ENCODE data around the gene DHFR. TPM values are rescaled to one million over a fixed set of nuclear protein-coding genes. Genes with fewer than 3 reads are reported as not detected.

DHFR gene
- total and polyA plus RNA-seq, 2 of the 8 experiments (the other 6 are each of a cell fraction or from before 2014, with no cell fraction given): 46.4 to 88.9 TPM

- Histone ChIP-seq H3K79me1 (ENCODE audit: low read depth, low read length) (no peaks in the 10 kb centered on the region), H3K9me3 (ENCODE audit: insufficient read depth in 2 of 2, low read depth in 1 of 2, low read length in 1 of 2) (no peaks in the 10 kb centered on the region), H2BK20ac (ENCODE audit: low read length) (no peak overlapping the region), H4K8ac (ENCODE audit: extremely low read depth, insufficient read depth, low read length) (no peak overlapping the region), H3K18ac (ENCODE audit: extremely low read depth, low read length) (no peak overlapping the region), H2BK120ac (replicated peaks; ENCODE audit: low read depth, low read length) (no peak overlapping the region), H3K27ac (ENCODE audit: low read depth, low read length) (no peak overlapping the region), H4K91ac (replicated peaks; ENCODE audit: insufficient read length, low read length) (no peak overlapping the region), H3K27me3 (replicated peaks in 1 of 4; ENCODE audit: control insufficient read depth in 3 of 4, extremely low read depth in 1 of 4, insufficient read depth in 3 of 4, low read length in 3 of 4) (no peaks in the 10 kb centered on the region), H3K4ac (replicated peaks; ENCODE audit: insufficient read length, low read depth, low read length) (no peak overlapping the region), H2AK5ac (ENCODE audit: low read depth, low read length) (no peak overlapping the region), H3K79me2 (ENCODE audit: control insufficient read depth in 1 of 2, insufficient read depth in 2 of 2, low read length in 2 of 2) (no peaks in the 10 kb centered on the region), H2BK12ac (ENCODE audit: low read depth, low read length) (no peak overlapping the region), H4K5ac (ENCODE audit: insufficient read length, low read depth, low read length) (no peak overlapping the region), H4K20me1 (replicated peaks in 1 of 2; ENCODE audit: control insufficient read depth in 1 of 2, insufficient read depth in 2 of 2, low read length in 2 of 2) (no peaks in the 10 kb centered on the region), H2AFZ (ENCODE audit: low read length) (no peak overlapping the region), H3K4me3 (ENCODE audit: extremely low read depth in 1 of 4, insufficient read depth in 2 of 4, low read depth in 3 of 4, low read length in 4 of 4) (no peak overlapping the region), H3K9ac (replicated peaks in 1 of 4; ENCODE audit: extremely low read depth in 1 of 4, low read depth in 3 of 4, low read length in 3 of 4) (no peak overlapping the region), H2BK5ac (ENCODE audit: low read depth, low read length) (no peak overlapping the region), H3K23ac (ENCODE audit: insufficient read length) (no peak overlapping the region), H3K23me2 (ENCODE audit: low read depth, low read length) (no peaks in the 10 kb centered on the region), H3K14ac (ENCODE audit: insufficient read length) (no peak overlapping the region), H3K4me1 (replicated peaks in 1 of 4; ENCODE audit: control insufficient read depth in 3 of 4, insufficient read depth in 4 of 4, low read length in 3 of 4) (no peaks in the 10 kb centered on the region; a peak in 1 of 7 replicates), H3K56ac (replicated peaks; ENCODE audit: insufficient read length, low read depth, low read length) (no peak overlapping the region), H3K36me3 (ENCODE audit: control insufficient read depth in 2 of 4, insufficient read depth in 4 of 4, low read length in 3 of 4) (no peaks in the 10 kb centered on the region), H2BK15ac (ENCODE audit: low read length) (no peak overlapping the region), H3K4me2 (ENCODE audit: insufficient read depth in 1 of 2, low read depth in 2 of 2, low read length in 2 of 2) (no peak overlapping the region)
- FAIRE-seq (no peak), DNase-seq (ENCODE audit: low read depth in 1 of 2, low spot score in 2 of 2) (no peak)
- POLR2A ChIA-PET (ENCODE audit: partially characterized antibody): no interaction called here
- CTCF ChIA-PET (ENCODE audit: partially characterized antibody): no interaction called here
- 89% methylated on average over 3 of the region's 3 CpGs; no CpG with 5 or more reads in 1 of the 2 experiments for WGBS, 2 experiments (ENCODE audit: extremely low coverage in 1 of 2, insufficient coverage in 1 of 2, insufficient read length in 1 of 2, insufficient replicate concordance in 2 of 2, low coverage in 1 of 2, low lambda C conversion rate in 2 of 2, missing lambda C conversion rate in 1 of 2)
- no peak for TF ChIP-seq USF2 (IDR thresholded peaks at IDR 0.05; ENCODE audit: low read length)
- TF ChIP-seq BRCA1 (IDR thresholded peaks at IDR 0.05; ENCODE audit: low read depth, low read length): no peak
- TF ChIP-seq PHF8 (conservative IDR thresholded peaks at IDR 0.05; ENCODE audit: low read depth, low read length): no peak
- no peak for TF ChIP-seq SIN3A (conservative IDR thresholded peaks at IDR 0.05 in 1 of 2, IDR thresholded peaks at IDR 0.05 in 1 of 2; ENCODE audit: low read depth in 1 of 2, low read length in 2 of 2)
- TF ChIP-seq SIX5 (IDR thresholded peaks at IDR 0.05; ENCODE audit: low read depth, low read length): no peak
- no peak for TF ChIP-seq ASH2L (IDR thresholded peaks at IDR 0.05; ENCODE audit: low read length)
- TF ChIP-seq HDAC2 (IDR thresholded peaks at IDR 0.05; ENCODE audit: borderline replicate concordance in 1 of 2, low read depth in 2 of 2, low read length in 2 of 2): no peak
- TF ChIP-seq TAF1 (IDR thresholded peaks at IDR 0.05; ENCODE audit: low read depth, low read length): no peak
- TF ChIP-seq POLR2A (IDR thresholded peaks at IDR 0.05; ENCODE audit: control extremely low read depth in 1 of 2, low read depth in 2 of 2, low read length in 2 of 2): no peak
- no peak for TF ChIP-seq MAFK (IDR thresholded peaks at IDR 0.05; ENCODE audit: low read depth, low read length)
- no peak for TF ChIP-seq SIRT6 (IDR thresholded peaks at IDR 0.05; ENCODE audit: low read length)
- no peak for TF ChIP-seq CTCF (IDR thresholded peaks at IDR 0.05; ENCODE audit: control extremely low read depth in 1 of 3, insufficient read depth in 1 of 3, low read depth in 1 of 3, low read length in 3 of 3)
Measured at GRCh38 chr5:80591352-80591751, 63.4 kb downstream of the DHFR start.
